ENCODE measurements around the gene TVP23A.
"Not testable (repeated sequence)": the region's sequence is repeated elsewhere in the genome, so short reads cannot be mapped to it uniquely, and the experiment has no call there.

The TVP23A gene

DNA sequence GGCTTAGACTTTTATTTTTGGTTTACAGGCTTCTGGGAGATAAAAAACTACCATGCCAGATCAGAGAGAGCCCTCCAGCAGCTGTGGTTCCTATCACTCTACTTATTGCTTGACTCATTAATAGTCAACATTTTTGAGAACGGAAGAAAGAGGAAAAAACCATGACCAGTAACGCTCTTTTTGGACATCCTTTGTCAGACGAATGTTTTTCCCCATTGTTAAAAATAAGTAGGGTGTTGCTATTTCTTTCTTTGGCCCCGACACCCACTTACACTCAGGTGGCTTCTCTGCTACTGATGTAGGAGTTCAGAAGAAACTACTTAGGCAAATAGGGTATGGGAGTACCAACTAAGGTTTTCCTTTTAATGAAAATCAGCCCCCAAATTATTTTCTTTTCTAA, 27.5 kb downstream of the TVP23A start:
- DNase-seq = no peak

- not testable (repeated sequence) for DNase-seq
These were observed 30.0 kb downstream of the TVP23A start for GRCh38 chr16:10788630-10789029.

DNA sequence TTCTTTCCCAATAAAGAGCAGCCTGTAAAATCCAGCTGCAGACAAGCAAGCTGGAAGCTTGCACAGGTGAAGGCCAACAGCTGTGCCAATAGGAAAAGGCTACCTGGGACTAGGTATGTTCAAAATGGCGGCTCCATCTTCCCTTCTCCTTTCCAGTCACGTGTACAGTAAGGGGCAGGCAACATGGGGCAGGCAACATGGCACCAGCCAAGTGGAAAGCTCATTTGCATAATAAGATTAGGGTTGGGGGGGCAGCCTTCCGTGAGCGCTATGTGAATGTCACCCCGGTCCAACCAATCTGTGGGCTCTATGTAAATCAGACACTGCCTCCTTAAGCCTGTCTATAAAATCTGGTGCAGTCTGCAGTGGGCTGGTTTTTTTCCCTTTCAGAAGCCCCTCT, 31.3 kb downstream of the TVP23A start:
- no peak for DNase-seq

GRCh38 chr16:10782628-10783027, 36.0 kb downstream of the TVP23A start:
- no peak for DNase-seq

GRCh38 chr16:10780628-10781027, 38.0 kb downstream of the TVP23A start:
- no peak for DNase-seq

- not testable (repeated sequence) for DNase-seq
These were observed 38.7 kb downstream of the TVP23A start for GRCh38 chr16:10779908-10780307.

DNA sequence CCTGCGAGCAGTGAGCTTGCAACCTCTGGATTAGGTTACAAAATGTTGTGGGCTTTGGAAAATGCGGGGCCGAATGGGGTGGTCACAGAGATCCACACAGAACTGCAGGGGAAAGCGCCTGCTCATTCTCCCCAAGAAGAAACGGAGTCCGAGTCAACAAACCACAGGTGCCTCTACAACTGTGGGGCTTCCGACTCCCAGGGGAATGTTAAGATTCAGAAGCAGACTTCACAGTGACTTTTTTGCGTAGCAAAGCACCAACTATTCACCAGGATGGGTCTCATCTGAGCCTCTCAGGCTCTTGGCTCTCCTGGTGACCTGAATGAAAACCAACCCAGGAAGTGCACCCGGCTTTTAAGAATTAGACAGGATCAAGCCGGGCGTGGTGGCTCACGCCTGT, 41.2 kb downstream of the TVP23A start:
- DNase-seq = no peak

DNA sequence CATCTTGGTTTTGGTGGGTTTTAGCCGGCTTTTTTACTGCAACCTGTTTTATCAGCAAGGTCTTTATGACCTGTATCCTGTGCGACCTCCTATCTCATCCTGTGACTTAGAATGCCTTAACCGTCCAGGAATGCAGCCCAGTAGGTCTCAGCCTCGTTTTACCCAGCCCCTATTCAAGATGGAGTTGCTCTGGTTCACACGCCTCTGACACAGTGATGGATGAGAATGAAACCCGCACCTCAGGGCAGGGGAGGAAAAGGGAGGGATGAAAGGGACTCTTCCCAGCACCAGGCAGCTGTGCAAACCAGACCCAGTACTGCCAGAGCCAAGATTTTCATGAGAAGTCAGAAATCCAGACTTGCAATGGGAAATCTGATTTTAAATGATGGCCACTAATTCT, 41.7 kb downstream of the TVP23A start:
- DNase-seq = not testable (repeated sequence)

GRCh38 chr16:10776280-10776679, 42.3 kb downstream of the TVP23A start:
- no peak for DNase-seq

DNA sequence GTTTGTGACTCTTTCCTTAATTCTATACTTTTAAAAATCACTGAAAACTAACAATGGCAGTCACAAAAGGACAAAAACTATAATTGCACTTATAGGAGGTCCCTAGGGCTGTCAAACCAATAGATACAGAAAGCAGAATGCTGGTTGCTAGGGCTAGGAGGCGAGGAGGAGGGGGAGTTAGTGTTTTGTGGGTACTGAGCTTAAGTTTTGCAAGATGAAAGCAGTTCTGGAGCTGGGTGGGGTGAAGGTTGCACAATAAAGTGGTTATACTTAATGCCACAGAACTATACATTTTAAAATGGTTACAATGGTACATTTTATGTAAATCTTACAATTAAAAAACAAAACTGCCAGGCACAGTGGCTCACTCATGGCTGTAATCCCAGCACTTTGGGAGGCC, 47.7 kb downstream of the TVP23A start:
- DNase-seq = no peak

DNA sequence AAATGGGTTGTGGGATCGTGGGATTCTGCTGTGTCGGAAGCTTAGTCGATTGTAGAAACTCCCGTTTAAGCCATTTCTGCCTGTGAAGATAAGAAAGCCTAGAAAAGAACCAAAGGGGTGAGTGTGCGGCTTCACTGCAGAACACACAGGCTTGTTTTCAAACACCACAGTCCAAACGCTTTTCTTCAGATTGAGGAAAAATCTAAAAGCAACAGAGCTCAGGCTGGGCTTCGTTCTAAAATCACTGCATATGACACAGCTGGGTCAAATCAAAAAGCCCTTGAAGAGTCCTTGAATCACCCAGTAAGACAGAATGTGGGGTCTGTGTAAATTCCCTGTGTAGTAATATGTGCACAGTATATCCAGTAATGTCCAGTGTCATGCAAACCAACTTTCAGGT, 49.2 kb downstream of the TVP23A start:
- DNase-seq = no peak

GRCh38 chr16:10767127-10767526, 51.5 kb downstream of the TVP23A start:
- DNase-seq = no peak

GRCh38 chr16:10765772-10766171, 52.8 kb downstream of the TVP23A start:
- no peak for DNase-seq

- no peak for DNase-seq
These were observed 55.1 kb downstream of the TVP23A start for GRCh38 chr16:10763456-10763855.

DNA sequence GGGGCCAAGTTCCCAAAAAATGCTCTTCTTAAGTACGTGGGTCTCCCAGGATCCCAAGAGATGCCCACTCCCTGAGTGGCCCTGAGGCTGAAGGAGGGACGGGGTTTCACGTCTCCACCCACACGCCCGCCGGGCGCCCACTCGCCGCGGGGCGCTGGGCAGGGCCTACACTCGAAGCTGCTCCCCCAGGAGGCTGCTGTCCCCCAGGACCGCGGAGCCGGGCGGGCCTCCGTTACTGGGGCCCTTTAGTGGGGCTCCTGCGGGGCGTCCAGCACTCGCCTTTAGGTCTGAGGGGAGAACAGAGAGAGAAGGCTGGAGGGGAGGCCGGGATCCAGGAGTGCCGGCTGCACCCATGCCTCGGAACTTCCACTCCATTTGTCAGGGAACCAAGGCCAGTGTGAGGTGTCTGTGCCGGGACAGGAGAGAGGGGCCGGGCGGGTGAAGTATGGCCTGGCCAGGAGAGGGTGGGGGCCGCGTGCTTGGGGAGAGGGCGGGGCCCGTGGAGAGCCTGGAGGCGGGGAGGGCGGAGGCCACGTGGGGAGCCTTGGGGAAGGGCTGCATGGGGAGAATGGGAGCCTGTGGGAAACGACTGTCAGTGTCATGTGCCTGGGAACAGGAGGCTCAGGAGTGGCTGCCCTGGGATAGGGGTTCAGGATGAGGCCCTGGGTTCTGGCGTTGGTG, 56.1 kb downstream of the TVP23A start:
- DNase-seq = no peak

GRCh38 chr16:10761373-10761772, 57.2 kb downstream of the TVP23A start:
- DNase-seq = no peak

GRCh38 chr16:10760858-10761257, 57.7 kb downstream of the TVP23A start:
- no peak for DNase-seq

DNA sequence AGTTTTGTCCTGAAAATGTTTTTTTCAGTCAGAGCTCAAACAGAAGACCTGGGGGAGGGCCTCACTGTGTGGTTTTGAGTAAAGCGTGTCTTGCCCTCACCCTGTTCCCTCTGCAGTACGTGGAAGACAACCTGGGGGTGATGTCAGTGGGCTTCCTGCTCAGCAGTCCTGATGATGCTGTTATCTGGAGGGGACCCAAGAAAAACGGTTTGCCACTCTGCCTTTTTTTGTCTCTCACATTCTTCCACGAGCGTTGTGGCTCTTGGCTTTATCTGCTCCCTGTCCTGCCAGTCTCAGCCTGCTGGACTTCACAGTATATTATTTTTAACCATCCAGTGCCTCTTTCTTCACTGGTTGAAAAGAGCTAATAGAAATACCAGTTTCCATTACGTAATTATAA, 62.0 kb downstream of the TVP23A start:
- DNase-seq = no peak

- no peak for DNase-seq
These were observed 63.7 kb downstream of the TVP23A start for GRCh38 chr16:10754941-10755340.

DNA sequence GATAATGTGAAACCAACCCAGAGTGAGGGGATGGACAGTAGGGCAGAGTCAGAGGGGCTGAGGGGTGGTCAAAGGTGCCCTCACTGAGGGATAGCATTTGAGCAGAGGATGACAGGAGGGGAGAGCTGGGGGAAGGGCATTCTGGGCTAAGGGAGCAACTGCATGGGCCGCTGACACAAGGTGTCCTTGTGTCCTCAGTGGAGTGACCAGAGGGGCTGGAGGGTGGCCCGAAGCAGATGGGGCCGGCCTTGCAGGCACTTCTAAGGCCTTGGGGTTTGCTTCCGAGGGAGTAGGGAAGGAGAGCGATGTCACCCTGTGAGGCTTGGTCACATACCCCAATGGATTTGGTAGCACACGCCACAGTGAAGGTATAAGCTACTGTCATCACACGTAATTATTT, 64.9 kb downstream of the TVP23A start:
- DNase-seq = no peak

DNA sequence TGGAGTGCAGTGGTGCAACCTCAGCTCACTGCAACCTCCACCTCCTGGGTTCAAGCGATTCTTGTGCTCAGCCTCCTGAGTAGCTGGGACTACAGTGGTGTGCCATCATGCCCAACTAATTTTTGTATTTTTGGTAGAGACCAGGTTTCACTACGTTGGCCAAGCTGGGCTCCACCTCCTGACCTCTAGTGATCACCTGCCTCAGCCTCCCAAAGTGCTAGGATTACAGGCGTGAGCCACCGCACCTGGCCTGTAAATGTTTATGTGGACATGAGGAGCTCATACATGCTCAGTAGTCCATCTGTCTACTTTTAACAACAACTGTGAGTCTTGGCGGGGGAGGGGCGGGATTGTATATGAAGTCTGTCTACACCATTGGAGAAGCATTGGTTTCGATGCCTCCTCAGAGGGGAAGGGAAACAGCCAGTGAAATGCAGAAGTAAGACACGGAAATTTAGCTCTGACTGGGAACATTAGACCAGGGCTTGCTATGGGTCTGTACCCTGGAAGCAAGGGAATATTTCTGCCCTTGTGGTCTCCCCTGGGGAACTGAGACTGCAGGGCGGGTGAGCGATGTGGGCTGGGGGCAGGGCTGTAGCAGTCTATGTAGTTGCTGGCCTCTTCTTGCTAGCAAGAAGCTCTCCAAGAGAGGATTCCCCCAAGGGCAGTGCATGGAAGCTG, 65.6 kb downstream of the TVP23A start:
- DNase-seq = no peak

GRCh38 chr16:10751291-10751697, 67.3 kb downstream of the TVP23A start:
- no peak for DNase-seq

DNA sequence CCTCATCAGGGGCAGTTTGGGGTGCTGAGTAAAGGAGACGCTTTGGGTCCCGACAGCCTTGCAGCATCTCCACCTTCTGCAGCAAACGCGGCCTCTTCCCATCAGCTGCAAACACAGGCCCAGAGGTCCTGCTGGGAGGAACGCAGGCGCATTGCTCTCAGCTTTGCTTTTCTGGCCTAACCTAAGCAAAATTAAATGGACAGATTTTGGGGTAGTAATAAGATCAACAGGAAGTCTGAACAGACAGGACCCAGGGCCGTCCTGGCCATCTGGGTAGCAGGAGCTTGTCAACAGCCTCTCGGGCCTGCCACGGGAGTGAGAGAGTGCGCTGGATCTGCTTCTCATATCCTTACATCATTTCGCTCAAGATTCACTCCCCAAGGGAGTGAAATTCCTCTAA, 67.8 kb downstream of the TVP23A start:
- no peak for DNase-seq

DNA sequence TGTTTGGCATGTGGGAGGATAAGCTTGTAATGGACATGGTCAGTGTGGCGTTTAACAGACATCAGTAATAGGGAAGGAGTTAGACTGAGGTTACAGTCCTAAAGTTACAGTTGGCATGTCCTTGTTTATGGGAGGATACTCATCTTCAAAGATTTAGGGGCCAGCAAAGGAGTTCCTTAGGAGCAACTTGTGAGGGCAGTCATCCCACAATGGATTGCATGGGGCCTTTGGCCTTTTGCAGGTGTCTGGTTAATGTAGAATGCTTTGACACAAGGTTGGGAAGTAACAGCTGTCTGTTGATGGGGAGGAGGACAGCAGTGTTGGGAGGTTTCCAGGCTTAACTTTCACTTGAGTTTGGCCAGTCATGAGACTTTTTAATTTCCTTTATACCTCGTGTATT, 72.8 kb downstream of the TVP23A start:
- DNase-seq = no peak
